Kidney epithelial cell (primary cell): ENCODE results near the gene KSR2. TPM values are rescaled to one million over a fixed set of nuclear protein-coding genes. Genes with fewer than 3 reads are reported as not detected.
"Not testable (repeated sequence)": the region's sequence is repeated elsewhere in the genome, so short reads cannot be mapped to it uniquely, and the experiment has no call there.

Experiments used
- DNase-seq: peaks from one replicate; pipeline ENCODE4 v3.0.0-alpha.2; 2010; ENCODE audit warnings: low read depth
- H3K27me3 ChIP-seq: 2 replicates; pipeline ENCODE4 v1.6.0; 2011; ENCODE audit warnings: low read length; ENCODE audit not compliant: control insufficient read depth, insufficient read depth
- H3K36me3 ChIP-seq: 2 replicates; pipeline ENCODE4 v1.5.1; 2011; ENCODE audit warnings: low read length; ENCODE audit not compliant: control insufficient read depth, insufficient read depth
- H3K4me3 ChIP-seq: 2 replicates; pipeline ENCODE4 v1.5.1; 2011; ENCODE audit warnings: low read depth, mild to moderate bottlenecking, control low read depth, low read length
- CTCF ChIP-seq: IDR thresholded peaks from 2 replicates; pipeline ENCODE4 v1.5.1; 2011; ENCODE audit warnings: mild to moderate bottlenecking, moderate library complexity, low read length, control low read depth, inconsistent platforms; ENCODE audit not compliant: insufficient read depth, poor library complexity, severe bottlenecking
- total RNA-seq: library from RNA; depleted of rRNA; stranded (reverse); fragments of >200 nt; gene quantifications from 2 replicates; pipeline ENCODE4 v1.2.3, GENCODE V29; 2015

KSR2 gene
- total RNA-seq, 1 donor from 2014 or later = 0.29 TPM

DNA sequence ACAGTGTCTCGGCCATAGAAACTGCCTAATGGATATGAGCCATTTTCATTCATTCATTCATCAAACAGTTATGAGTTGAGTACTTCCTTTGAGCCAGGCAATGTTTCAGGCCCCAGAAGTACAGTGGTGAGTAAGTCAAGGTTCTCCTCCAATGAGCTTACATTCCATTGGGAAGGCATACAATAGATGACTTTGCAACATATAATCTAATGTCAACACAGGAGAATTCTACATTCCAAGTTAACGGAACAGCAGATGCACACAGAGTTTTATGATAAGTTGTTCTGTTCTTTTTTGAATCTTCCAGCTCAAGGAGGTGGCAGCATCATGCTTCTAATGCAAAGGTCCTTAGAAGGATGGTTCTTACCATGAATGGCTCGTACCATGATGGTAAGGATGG is 44.5 kb upstream of the KSR2 start:
- no peak overlapping the region for H3K4me3 ChIP-seq
- DNase-seq = no peak
- H3K36me3 ChIP-seq = no peaks in the 10 kb centered on the region
- H3K27me3 ChIP-seq = no peaks in the 10 kb centered on the region
- TF ChIP-seq CTCF = no peak

GRCh38 chr12:118011961-118012360 is 43.2 kb upstream of the KSR2 start:
- H3K27me3 ChIP-seq = no peaks in the 10 kb centered on the region
- no peak for TF ChIP-seq CTCF
- H3K4me3 ChIP-seq = no peak overlapping the region
- DNase-seq = no peak
- no peaks in the 10 kb centered on the region for H3K36me3 ChIP-seq

DNA sequence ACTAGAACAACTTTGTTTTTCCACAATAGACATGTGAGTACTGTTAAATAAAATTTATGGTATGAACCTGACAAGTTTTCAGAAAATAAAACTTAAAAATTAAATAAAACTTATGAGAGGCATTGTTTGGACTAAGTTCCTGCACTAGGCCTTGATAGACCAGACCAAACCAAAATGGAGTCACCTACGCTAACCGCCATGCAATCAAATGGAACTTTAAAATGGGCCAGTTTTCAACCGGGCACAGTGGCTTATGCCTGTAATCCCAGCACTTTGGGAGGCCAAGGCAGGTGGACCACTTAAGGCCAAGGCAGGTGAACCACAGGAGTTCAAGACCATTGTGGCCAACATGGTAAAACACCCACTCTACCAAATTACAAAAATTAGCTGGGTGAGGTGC is 42.6 kb upstream of the KSR2 start:
- no peaks in the 10 kb centered on the region for H3K36me3 ChIP-seq
- no peaks in the 10 kb centered on the region for H3K27me3 ChIP-seq
- no peak overlapping the region for H3K4me3 ChIP-seq
- TF ChIP-seq CTCF = no peak
- DNase-seq = no peak

DNA sequence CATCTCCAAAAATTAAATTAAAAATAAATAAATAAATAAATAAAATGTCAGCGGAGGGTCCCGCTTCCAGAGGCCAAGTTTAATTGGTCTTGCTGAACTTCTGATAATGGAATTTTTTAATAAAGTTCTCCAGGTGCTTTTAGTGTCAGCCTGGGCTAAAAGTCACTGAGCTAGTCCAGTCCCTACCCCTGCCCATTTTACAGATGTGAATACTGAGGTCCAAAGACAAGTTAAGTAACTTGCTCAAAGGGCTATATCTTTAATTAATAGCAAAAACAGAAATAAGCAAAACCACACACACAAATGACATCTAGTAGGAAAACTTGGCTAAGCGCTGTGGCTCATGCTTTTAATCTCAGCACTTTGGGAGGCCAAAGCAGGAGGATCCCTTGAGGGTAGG is 42.1 kb upstream of the KSR2 start:
- Histone ChIP-seq H3K36me3 (no peaks in the 10 kb centered on the region), H3K4me3 (no peak overlapping the region), H3K27me3 (no peaks in the 10 kb centered on the region)
- no peak for TF ChIP-seq CTCF
- DNase-seq = no peak

DNA sequence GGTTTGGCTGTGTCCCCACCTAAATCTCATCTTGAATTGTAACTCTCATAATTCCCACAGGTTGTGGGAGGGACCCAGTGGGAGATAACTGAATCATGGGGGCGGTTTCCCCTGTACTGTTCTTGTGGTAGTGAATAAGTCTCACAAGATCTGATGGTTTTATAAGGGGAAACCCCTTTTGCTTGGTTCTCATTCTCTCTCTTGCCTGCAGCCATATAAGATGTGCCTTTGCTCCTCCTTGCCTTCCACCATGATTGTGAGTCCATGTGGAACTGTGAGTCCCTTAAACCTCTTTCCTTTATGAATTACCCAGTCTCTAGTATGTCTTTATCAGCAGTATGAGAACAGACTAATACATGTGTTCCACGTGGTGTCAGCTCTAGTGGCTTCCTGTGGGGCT is 31.0 kb upstream of the KSR2 start:
- not testable (repeated sequence) for H3K27me3 ChIP-seq, H3K4me3 ChIP-seq, H3K36me3 ChIP-seq, DNase-seq

- no peak for TF ChIP-seq CTCF
- Histone ChIP-seq H3K4me3 (no peak overlapping the region), H3K27me3 (no peaks in the 10 kb centered on the region), H3K36me3 (no peaks in the 10 kb centered on the region)
- DNase-seq = no peak
Measured at GRCh38 chr12:117998719-117999118, 29.9 kb upstream of the KSR2 start.
